ENCODE measurements around the gene AP2A1. TPM values are rescaled to one million over a fixed set of nuclear protein-coding genes. Genes with fewer than 3 reads are reported as not detected.

The AP2A1 gene
- total and polyA plus RNA-seq, 4 donors, result 20.1 to 123 (median 57.5) TPM

DNA sequence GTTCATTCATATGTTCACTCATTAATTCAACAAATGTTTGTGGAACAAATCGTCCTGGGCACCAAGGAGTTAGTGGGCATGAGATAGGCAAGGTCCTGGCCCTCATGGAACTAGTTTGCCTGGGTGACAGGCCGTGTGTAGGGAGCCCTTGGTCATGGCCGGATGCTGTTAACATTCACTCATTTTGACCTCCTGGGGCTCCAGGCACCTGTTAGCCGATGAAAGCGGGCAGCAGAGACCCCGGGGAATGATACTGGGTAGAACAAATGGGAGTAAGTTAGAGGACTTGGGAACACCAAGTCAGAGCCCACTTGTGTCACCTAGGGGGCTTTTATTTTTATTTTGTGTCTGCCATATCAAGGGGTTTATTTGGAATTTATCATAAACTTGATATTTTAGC, 57.9 kb downstream of the AP2A1 start:
- Histone ChIP-seq H3K4me3 (ENCODE audit: low read depth in 1 of 3, low read length in 3 of 3) (no peak overlapping the region), H3K4me1 (ENCODE audit: control insufficient read depth in 4 of 4, insufficient read depth in 4 of 4, low read length in 3 of 4) (no peaks in the 10 kb centered on the region), H3K27me3 (ENCODE audit: control insufficient read depth in 4 of 4, insufficient read depth in 4 of 4, low read length in 3 of 4) (no peaks in the 10 kb centered on the region), H3K27ac (ENCODE audit: low read depth in 1 of 2, low read length in 2 of 2) (no peak overlapping the region), H3K9ac (ENCODE audit: low read depth in 1 of 2, low read length in 2 of 2) (no peak overlapping the region), H3K36me3 (ENCODE audit: control insufficient read depth in 4 of 4, insufficient read depth in 3 of 4, low read depth in 1 of 4, low read length in 3 of 4) (peaks cover 0 to 21% (median 6%) of the 10 kb centered on the region in 4 donors), H3K9me3 (ENCODE audit: control insufficient read depth in 4 of 4, low read length in 3 of 4) (no peaks in the 10 kb centered on the region)
- 97% methylated on average over 6 of the region's 6 CpGs for WGBS
- no peak for DNase-seq (ENCODE audit: low spot score)
- TF ChIP-seq, protein P1, sequence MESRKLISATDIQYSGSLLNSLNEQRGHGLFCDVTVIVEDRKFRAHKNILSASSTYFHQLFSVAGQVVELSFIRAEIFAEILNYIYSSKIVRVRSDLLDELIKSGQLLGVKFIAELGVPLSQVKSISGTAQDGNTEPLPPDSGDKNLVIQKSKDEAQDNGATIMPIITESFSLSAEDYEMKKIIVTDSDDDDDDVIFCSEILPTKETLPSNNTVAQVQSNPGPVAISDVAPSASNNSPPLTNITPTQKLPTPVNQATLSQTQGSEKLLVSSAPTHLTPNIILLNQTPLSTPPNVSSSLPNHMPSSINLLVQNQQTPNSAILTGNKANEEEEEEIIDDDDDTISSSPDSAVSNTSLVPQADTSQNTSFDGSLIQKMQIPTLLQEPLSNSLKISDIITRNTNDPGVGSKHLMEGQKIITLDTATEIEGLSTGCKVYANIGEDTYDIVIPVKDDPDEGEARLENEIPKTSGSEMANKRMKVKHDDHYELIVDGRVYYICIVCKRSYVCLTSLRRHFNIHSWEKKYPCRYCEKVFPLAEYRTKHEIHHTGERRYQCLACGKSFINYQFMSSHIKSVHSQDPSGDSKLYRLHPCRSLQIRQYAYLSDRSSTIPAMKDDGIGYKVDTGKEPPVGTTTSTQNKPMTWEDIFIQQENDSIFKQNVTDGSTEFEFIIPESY (IDR thresholded peaks at IDR 0.05), result no peak
- TF ChIP-seq EGR1 (IDR thresholded peaks at IDR 0.05; ENCODE audit: low read depth in 2 of 2) (no peak), TAF1 (conservative IDR thresholded peaks at IDR 0.05) (no peak), NR2F2 (IDR thresholded peaks at IDR 0.05) (no peak), JUND (IDR thresholded peaks at IDR 0.05) (no peak), RXRA (IDR thresholded peaks at IDR 0.05) (no peak), FOXA2 (IDR thresholded peaks at IDR 0.05) (no peak), HNF4A (conservative IDR thresholded peaks at IDR 0.05) (no peak)
- TF ChIP-seq, protein P2, sequence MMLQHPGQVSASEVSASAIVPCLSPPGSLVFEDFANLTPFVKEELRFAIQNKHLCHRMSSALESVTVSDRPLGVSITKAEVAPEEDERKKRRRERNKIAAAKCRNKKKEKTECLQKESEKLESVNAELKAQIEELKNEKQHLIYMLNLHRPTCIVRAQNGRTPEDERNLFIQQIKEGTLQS (IDR thresholded peaks at IDR 0.05), result no peak
- TF ChIP-seq, protein P3, sequence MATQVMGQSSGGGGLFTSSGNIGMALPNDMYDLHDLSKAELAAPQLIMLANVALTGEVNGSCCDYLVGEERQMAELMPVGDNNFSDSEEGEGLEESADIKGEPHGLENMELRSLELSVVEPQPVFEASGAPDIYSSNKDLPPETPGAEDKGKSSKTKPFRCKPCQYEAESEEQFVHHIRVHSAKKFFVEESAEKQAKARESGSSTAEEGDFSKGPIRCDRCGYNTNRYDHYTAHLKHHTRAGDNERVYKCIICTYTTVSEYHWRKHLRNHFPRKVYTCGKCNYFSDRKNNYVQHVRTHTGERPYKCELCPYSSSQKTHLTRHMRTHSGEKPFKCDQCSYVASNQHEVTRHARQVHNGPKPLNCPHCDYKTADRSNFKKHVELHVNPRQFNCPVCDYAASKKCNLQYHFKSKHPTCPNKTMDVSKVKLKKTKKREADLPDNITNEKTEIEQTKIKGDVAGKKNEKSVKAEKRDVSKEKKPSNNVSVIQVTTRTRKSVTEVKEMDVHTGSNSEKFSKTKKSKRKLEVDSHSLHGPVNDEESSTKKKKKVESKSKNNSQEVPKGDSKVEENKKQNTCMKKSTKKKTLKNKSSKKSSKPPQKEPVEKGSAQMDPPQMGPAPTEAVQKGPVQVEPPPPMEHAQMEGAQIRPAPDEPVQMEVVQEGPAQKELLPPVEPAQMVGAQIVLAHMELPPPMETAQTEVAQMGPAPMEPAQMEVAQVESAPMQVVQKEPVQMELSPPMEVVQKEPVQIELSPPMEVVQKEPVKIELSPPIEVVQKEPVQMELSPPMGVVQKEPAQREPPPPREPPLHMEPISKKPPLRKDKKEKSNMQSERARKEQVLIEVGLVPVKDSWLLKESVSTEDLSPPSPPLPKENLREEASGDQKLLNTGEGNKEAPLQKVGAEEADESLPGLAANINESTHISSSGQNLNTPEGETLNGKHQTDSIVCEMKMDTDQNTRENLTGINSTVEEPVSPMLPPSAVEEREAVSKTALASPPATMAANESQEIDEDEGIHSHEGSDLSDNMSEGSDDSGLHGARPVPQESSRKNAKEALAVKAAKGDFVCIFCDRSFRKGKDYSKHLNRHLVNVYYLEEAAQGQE (IDR thresholded peaks at IDR 0.05), result no peak

DNA sequence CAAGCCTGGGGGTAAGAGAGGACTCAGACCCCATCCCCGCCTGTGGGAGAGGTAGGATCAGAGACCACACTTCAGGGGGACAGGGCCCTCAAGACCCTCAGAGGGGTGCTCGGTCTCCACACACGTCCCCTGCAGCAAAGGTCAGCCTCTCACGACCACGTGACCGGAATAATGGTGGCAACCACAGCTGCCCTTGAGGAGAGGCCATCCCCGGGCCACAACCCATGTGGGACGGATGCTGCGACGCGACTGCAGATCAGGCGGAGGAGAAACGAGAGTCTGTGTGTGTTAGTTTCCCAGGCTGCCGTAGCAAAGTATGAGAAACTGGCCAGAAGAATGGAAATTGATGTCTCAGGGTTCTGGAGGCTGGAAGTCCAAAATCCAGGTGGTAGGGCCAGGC, 60.2 kb downstream of the AP2A1 start:
- Histone ChIP-seq H3K9me3 (ENCODE audit: control insufficient read depth in 4 of 4, low read length in 3 of 4) (no peaks in the 10 kb centered on the region), H3K36me3 (ENCODE audit: control insufficient read depth in 4 of 4, insufficient read depth in 3 of 4, low read depth in 1 of 4, low read length in 3 of 4) (peaks cover 0 to 33% (median 8%) of the 10 kb centered on the region in 4 donors), H3K4me1 (ENCODE audit: control insufficient read depth in 4 of 4, insufficient read depth in 4 of 4, low read length in 3 of 4) (no peaks in the 10 kb centered on the region), H3K4me3 (ENCODE audit: low read depth in 1 of 3, low read length in 3 of 3) (no peak overlapping the region), H3K27ac (ENCODE audit: low read depth in 1 of 2, low read length in 2 of 2) (no peak overlapping the region), H3K9ac (ENCODE audit: low read depth in 1 of 2, low read length in 2 of 2) (no peak overlapping the region), H3K27me3 (ENCODE audit: control insufficient read depth in 4 of 4, insufficient read depth in 4 of 4, low read length in 3 of 4) (no peaks in the 10 kb centered on the region)
- no peak for TF ChIP-seq HNF4A (conservative IDR thresholded peaks at IDR 0.05)
- no peak for TF ChIP-seq JUND (IDR thresholded peaks at IDR 0.05)
- TF ChIP-seq, protein P1 (IDR thresholded peaks at IDR 0.05), result no peak
- no peak for TF ChIP-seq TAF1 (conservative IDR thresholded peaks at IDR 0.05)
- TF ChIP-seq RXRA (IDR thresholded peaks at IDR 0.05), result no peak
- TF ChIP-seq GABPA (IDR thresholded peaks at IDR 0.05 in 1 of 2, conservative IDR thresholded peaks at IDR 0.05 in 1 of 2), result no peak
- TF ChIP-seq EGR1 (IDR thresholded peaks at IDR 0.05; ENCODE audit: low read depth in 2 of 2), result no peak
- TF ChIP-seq NR2F2 (IDR thresholded peaks at IDR 0.05), result no peak
- TF ChIP-seq FOXA1 (IDR thresholded peaks at IDR 0.05), result no peak
- no peak for TF ChIP-seq CTCF (IDR thresholded peaks at IDR 0.05; ENCODE audit: low read depth, low read length, missing input control)
- TF ChIP-seq HNF4G (IDR thresholded peaks at IDR 0.05), result no peak
- no peak for TF ChIP-seq SP1 (IDR thresholded peaks at IDR 0.05)
- TF ChIP-seq, protein P4, sequence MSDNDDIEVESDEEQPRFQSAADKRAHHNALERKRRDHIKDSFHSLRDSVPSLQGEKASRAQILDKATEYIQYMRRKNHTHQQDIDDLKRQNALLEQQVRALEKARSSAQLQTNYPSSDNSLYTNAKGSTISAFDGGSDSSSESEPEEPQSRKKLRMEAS (IDR thresholded peaks at IDR 0.05), result no peak
- TF ChIP-seq RAD21 (IDR thresholded peaks at IDR 0.05), result no peak
- TF ChIP-seq YY1 (IDR thresholded peaks at IDR 0.05), result no peak
- TF ChIP-seq, protein P3 (IDR thresholded peaks at IDR 0.05), result no peak
- DNase-seq (ENCODE audit: low spot score), result no peak
- WGBS, result 95% methylated on average over 14 of the region's 14 CpGs

Data from liver (tissue), 9 donors.